Measurements from ENCODE around the gene RGS14. TPM values are rescaled to one million over a fixed set of nuclear protein-coding genes. Genes with fewer than 3 reads are reported as not detected.
A peak's percentile ranks its signal among the peaks of the same experiment; 100 is the strongest.

RGS14 gene
- total RNA-seq, 4 donors from 2014 or later, result 28.6 to 38.3 (median 37.2) TPM

- 2 to 4% methylated on average over 18 of the region's 61 CpGs for WGBS, 2 donors
- intact Hi-C loops (cut with DNase I; ENCODE audit: low total_unique reads), result loop anchor here (5.0 kb wide), 1 partner anchor 99 kb away; no protein-coding TSS in a partner anchor
- no peak overlapping the region for H3K4me3 ChIP-seq (ENCODE audit: low read depth, poor library complexity, severe bottlenecking)
- TF ChIP-seq POLR2A (IDR thresholded peaks at IDR 0.05) (no peak), CTCF (IDR thresholded peaks at IDR 0.05) (no peak)
- peak in 1 of 2 donors; percentile 88 for DNase-seq (ENCODE audit: low spot score in 2 of 2)
These were observed 45.5 kb downstream of the RGS14 start for GRCh38 chr5:177403102-177403791.

DNA sequence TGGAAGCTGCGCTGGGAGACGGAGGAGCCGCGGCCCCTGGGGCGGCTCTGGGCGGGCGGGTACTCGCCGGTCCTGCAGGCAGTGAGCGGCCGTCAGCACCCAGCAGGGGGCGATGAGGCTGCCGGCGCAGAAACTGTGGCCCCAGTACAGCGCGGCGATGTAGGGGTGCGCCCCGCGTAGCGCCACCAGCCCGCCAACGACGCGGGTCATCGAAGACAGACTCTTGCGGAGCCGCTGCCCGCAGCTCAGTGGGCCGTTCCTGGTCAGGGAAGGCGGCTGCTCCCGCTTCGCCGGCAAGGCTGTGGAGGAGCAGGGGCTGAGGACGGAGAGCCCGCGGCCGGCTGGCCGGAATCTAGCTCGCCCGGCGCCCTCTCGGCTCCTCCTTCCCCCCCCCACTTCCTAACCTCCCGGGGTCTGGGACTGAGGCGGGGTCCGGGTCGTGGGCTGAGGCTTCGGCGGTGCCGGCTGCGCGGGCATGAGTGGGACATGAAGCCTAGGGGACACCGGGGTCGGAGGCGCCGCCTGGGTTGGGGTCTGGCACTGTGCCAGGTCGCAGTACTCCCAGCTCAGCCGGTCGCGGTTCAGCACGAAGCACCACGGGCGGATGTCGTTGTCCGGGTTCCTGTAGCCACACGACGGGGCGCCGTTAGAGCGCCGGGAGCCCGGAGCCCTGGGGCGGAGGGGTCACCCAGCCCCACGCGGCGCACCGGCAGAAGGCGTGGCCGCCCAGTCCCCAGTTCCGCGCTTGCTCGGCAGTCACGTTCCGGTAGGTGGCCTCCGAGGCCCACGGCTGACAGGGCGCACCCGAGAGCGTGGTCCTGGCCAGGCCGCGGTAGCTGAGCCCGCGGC, 46.3 kb downstream of the RGS14 start:
- peak overlapping the region; percentile 39 for H3K4me3 ChIP-seq (ENCODE audit: low read depth, poor library complexity, severe bottlenecking)
- TF ChIP-seq CTCF (IDR thresholded peaks at IDR 0.05), result peak in 1 of 3 donors; percentile 65
- no peak for TF ChIP-seq POLR2A (IDR thresholded peaks at IDR 0.05)
- 0 to 1% methylated on average over 14 to 67 of the region's 93 CpGs for WGBS, 2 donors
- peak; percentile 75 to 96 for DNase-seq (ENCODE audit: low spot score in 2 of 2)
- intact Hi-C loops (cut with DNase I; ENCODE audit: low total_unique reads), result loop anchor here (2.0 to 5.0 kb wide), 2 partner anchors 51 to 98 kb away; no protein-coding TSS in a partner anchor

DNA sequence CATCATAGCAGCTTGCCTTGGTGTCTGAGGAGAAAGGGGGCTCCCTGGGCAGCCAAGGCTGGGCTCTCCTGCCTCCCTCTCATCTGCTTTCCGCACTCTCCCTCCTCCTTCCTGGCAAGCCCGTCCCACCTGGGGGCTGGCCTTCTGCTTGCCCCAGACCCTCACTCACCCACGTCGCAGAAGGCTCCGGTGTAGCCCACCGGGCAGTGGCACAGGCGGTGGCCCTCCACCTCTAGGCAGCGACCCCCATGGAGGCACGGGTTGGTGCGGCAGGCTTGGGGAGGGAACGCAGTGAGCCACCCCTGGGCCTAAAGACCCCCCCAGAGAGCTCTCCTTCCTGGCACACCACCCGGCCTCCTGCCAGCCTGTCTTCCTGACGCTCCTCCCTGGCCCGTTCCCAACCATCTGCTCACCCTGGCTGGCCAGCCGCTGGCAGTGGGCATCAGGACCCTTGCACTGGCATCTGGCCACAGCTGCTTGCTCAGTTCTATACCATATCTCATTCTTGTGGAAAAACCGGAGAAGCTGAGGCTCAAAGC, 47.0 kb downstream of the RGS14 start:
- intact Hi-C loops (cut with DNase I; ENCODE audit: low total_unique reads), result loop anchor here (2.0 to 5.0 kb wide), 2 partner anchors 50 to 98 kb away; no protein-coding TSS in a partner anchor
- TF ChIP-seq POLR2A (IDR thresholded peaks at IDR 0.05), result no peak
- TF ChIP-seq CTCF (IDR thresholded peaks at IDR 0.05), result no peak
- DNase-seq (ENCODE audit: low spot score in 2 of 2), result no peak
- WGBS, 2 donors, result 29 to 37% methylated on average over 7 to 16 of the region's 16 CpGs
- H3K4me3 ChIP-seq (ENCODE audit: low read depth, poor library complexity, severe bottlenecking), result no peak overlapping the region

DNA sequence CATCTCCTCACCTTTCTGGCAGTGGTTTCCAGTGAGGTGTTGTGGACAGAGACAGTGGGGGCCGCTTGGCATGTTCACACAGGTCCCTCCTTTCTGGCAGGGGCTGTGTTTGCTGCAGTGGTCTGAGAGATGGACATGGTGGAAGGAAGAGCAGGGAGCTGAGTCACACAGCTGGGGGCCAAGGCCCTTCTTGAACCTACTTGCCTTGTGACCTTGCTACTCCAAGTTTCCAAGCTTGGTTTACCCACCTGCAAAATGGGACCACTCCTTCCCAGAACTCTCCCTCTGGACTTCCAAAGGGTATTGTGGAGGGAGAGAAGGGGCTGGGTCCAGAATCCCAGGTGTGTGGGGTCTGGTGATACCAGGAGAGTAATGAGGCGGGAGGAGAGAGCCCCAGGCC, 47.6 kb downstream of the RGS14 start:
- no peak for DNase-seq (ENCODE audit: low spot score in 2 of 2)
- 95 to 100% methylated on average over 1 to 2 of the region's 2 CpGs for WGBS, 2 donors
- no peak overlapping the region for H3K4me3 ChIP-seq (ENCODE audit: low read depth, poor library complexity, severe bottlenecking)
- TF ChIP-seq CTCF (IDR thresholded peaks at IDR 0.05) (no peak), POLR2A (IDR thresholded peaks at IDR 0.05) (no peak)
- intact Hi-C loops (cut with DNase I; ENCODE audit: low total_unique reads), result loop anchor here (2.0 kb wide), 1 partner anchor 49 kb away; no protein-coding TSS in a partner anchor

GRCh38 chr5:177405805-177406204, 48.1 kb downstream of the RGS14 start:
- WGBS, 2 donors, result 89 to 92% methylated on average over 5 of the region's 5 CpGs
- intact Hi-C loops (cut with DNase I; ENCODE audit: low total_unique reads), result loop anchor here (2.0 kb wide), 1 partner anchor 49 kb away; no protein-coding TSS in a partner anchor
- no peak for TF ChIP-seq CTCF (IDR thresholded peaks at IDR 0.05)
- TF ChIP-seq POLR2A (IDR thresholded peaks at IDR 0.05), result no peak
- H3K4me3 ChIP-seq (ENCODE audit: low read depth, poor library complexity, severe bottlenecking), result no peak overlapping the region
- no peak for DNase-seq (ENCODE audit: low spot score in 2 of 2)

Data from lower leg skin (tissue), 4 donors.